Activated gamma-delta T cell treated with anti-CD3 and anti-CD28 coated beads, Interleukin-2, amount 50 U/mL, for 16 hours (primary cell): Measurements from ENCODE around the gene CEP164.

Source experiments
- DNase-seq: peaks from one replicate; pipeline ENCODE4 v3.0.0-alpha.2; 2020; ENCODE audit warnings: low read depth

Gene CEP164

DNA sequence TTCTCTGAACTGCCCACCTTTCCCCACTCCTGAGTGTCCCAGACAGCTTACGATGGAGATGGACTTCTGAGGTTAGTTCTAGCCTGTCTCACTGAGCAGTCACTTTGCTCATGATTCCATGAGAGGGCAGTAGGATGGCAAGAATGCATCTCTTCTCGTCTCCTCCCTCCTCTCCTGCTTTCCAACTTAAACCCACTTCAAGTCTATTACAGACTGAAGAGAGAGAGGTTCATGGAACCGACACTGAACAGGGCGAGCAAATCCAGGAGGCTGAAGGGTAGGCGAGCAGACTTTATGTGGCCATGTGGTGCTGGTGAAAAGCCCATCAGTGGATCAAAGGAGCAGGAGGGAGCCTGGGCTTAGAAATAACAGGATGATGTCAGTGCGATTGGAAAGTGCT is 38.6 kb downstream of the CEP164 start:
- DNase-seq = no peak

DNA sequence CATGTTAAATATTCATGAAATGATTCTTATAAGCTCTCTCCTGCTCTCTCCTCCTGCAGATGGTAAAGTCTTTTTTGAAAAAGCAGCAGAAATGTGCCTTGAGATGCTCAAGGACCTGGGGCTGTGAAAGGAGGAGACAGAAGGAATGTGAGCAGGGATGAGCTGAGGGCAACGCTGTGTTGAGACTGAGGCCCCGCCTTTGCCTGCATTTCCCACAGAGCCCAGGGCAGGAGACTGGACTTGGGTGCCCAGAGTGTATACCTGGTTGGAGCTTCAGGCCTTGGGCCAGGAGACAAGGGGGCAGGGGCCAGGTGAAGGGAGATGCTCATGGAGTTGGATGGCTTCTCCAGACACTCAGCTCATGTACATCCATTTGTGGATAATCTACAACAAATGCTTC is 39.2 kb downstream of the CEP164 start:
- DNase-seq = no peak

DNA sequence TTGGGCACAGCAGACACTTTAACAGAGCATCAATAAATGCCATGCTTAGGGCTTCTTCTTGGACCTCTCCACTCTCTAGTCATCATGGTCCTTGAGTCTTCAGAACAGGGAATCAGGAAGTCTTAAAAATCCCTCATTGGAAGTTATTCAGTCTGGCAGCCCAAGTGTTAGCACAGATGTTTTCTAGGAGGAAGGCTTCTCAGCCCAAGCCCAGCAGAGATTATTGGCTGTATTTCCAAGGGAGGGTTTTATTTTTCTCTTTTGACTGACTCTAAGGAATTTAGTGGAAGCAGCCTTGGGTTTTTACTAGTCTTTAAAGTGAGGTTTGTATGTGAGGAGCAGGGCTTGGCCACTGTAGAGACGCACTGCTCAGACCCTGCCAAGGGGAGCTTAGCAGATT is 41.9 kb downstream of the CEP164 start:
- DNase-seq = no peak

DNA sequence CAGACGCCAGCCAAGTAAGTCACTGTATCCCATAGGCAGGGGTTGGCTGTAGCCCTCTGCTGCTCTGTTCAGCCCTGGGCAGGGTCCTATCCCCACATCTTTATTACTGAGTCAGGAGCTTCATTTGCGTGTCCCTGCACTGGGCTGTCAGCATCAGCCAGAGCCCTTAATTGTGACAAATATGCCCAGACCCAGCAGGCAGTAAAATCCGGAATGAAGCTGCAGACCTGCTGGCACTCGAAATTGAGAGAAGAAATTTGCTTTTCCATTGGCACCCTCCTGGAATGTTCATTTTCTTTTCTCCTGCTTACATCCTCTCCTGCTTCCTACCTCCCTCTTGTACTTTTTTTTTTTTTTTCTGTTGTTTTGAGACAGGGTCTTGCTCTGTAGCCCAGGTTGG is 43.8 kb downstream of the CEP164 start:
- no peak for DNase-seq

DNA sequence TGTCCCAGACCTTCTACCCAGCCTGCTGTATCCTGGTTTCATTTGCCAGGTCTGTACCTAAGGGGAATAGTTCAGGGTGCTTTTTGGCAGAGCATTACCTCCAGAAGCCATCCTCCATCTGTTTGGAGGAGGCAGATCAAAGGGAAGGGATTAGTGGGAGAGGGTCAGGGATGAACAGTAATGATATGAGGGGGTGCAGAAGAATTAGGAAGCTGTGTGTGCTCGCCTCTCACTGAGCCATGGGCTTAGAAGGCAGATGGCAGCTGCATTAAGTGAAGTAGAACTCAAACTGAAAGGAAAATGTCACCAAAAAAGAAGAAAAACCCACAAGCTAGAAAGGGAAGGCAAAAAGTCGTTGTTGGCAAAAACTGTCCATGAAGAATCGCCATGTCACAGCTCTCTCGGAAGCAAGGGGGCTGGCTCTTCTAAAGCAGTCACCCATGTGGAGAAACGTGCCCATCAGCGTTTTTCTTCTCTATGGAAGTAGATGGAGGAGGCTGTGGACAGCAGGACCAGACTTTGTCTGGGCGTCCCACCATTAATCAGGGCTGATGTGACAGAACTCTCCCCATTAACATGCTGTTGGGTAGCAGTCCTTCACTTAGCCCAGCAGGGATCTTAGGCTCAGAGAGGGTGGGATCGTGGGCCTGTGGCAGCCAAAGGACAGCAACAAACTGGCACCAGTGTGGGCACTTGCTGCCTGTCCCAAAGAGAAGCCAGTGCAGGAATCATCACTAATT is 46.8 kb downstream of the CEP164 start:
- DNase-seq = no peak

DNA sequence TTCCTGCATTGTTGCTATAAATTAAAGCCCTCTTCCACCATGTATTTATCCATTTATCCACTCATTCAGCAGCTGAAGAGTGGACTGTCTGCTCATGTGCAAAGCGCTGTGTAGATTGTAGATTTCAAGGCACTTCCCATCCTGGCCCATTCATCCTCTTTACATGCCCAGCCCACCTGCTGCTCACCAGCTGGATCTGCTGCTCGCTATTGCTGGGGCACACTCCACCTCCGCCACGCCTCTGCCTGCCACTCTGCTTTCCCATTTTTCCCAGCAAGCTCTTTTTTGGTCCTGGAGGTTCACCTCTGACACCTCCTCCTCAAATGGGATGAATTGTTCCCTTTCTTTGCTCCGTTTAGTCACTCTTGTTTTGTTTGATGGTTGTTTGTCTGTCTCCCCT is 48.3 kb downstream of the CEP164 start:
- DNase-seq = no peak

DNA sequence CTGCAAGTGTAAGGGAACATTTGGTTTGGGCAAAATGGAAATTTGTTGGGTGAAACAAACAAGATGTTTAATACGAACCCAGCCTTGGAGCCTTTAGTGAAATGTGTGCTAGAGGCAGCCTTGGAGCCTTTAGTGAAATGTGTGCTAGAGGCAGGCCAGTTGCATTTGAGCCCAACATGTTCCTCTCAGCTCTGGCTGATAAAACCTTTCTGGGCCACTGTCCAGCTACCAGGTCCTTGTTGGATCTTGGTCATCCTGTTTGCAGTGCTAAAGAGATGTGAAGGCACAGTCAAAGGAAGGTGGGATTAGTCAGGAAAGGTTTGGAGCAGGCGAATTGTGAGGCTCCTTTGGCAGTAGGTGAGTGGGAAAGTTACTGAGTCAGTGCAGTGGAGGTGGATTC is 48.9 kb downstream of the CEP164 start:
- no peak for DNase-seq

DNA sequence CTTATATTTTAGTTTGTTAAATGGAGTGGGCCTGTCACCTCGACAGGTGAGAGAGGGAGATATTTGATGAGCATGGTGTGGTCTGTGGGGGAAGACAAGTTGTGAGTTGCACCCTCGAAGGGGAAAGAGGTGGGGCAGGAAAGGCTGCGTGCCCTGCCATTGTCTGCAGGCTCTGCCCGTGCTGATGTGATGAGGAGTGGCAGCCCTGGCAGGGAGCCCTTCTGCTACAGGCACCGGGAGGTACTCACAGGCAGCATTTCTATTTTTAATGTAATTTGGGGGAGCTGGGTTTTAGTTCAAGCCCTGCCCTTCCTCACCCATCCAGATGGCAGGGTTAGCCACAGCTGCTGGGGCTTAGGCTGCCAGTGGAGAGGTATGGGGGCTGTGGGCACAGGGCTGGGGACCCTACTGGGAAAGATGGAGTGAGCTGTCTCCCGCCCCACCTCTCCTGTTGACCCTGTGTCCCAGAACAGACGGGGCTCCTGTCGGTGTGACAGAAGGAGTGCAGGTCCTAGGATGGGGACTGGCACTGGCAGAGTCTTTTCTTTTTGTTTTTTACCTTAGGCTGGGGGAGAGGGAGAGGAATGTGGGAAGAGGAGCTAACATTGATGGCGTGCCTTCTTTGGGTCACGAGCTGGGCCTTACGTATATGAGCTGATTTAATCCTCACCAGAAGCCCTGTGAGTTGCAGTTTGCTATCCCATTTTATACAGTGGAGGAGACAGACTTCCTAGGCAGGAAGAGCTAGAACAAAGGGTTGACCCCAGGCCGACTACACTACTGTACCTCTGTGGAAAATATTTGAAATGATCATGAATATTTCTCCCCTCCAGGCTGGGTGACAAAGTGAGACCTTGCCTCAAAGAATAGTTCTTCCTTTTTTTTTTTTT is 51.6 kb downstream of the CEP164 start:
- DNase-seq = no peak

DNA sequence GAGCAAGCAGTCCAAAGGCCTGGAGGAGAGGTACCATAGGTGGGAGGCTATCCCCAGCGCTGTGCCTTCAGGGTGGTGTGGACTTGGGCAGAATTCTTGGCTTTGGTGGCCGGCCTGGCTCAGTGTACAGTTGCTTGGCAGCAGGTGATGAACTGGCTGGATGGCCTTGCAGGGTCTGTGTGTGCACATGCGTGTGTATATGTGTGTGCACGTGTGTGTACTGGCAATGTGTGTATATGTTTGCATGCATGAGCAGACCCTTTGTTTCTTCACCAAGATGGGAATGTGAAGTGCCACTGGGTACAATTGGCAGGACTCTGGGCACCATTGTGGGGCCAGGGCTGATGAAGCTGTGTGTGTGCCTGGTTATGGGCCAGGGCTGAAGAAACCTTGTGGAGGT is 53.0 kb downstream of the CEP164 start:
- no peak for DNase-seq

DNA sequence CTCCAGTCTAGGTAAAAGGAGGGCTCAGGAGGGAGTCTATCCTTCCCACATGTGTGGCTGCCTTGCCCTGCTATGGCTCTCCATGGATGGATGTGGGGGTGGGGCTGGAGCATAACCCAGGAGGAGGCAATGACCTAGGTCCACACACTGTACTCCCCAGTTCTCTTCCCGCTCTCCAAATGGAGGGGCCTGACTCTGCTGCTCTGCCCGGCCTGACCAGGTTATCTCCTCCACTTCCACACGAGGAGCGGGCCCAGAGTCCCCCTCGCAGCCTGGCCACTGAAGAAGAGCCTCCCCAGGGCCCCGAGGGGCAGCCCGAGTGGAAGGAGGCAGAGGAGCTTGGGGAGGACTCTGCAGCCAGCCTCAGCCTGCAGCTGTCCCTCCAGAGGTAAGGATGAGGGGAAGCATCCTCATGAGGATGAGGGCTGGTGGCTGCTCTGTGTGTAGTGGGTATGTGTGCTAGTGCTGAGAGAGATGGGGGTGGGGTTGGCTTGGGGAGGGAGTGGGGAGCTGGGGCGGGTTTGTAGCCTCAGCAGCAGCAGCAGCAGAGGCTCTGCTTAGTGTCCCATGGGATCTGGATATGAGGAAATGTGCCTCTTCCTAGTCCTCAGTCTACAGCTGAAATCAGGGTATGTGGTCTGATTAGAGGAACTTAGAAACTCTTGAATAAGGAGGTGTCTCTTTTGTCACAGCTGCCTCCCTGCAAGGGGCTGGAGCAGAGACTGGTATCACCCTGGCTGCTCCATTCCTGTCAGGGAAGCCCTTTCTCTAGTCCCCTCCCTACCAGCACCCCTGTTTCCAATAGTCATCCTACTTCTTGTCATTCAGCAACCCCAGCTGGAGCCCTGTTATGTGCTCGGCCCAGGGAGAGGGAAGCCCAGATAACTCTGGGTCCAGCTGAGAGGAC is 54.1 kb downstream of the CEP164 start:
- DNase-seq = no peak

DNA sequence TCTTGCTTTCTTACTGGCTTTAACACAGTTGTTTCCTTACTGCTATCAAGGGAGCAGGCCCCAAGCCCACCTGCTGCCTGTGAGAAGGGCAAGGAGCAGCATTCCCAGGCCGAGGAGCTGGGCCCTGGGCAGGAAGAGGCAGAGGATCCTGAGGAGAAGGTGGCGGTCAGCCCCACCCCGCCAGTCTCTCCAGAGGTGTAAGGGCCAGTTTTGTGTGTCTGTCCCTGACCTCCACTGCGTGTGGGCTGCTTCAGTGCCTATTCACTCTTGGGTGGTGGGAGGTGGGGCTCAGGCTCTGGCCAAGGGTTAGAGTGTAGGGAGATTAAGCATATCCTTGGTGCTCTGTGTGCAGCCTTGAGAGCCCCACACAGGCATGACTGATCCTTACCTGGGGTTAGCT is 55.1 kb downstream of the CEP164 start:
- DNase-seq = no peak

DNA sequence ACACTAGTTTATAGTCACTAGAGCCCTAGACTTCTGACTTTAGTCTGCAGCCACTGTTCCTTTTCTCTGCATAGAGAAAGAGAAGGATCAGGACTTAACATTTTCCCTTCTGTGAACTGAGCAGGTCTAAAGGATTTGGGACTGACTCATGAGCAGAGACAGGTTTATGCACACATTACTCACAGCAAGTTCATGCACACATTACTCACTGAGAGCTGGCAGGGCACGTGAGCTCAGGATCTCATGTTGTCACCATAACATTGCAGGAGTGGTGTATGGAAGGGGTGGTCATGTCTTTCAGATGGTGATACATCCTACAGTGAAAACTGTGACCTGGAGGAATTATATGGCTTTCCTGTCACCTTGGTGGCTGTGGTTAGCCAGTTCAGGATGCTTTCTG is 56.4 kb downstream of the CEP164 start:
- no peak for DNase-seq

DNA sequence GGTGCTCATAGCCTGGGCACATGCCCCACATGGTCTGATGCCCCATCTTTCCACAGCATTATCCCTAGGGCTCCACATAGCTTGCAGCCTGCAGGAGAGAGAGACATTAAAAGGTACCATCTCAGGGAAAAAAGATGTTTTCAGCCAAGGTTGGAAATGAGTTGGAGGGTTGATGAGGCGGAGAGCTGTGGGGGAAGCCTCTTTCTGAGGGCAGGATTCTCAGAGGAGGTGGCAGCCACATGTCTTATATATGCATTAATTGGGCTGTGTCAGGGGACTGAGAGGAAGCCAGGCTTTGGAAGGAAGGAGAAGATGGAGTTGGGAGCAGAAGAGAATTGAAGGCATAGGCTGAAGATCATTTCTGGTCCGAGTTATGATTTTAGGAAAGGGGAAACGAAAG is 57.8 kb downstream of the CEP164 start:
- no peak for DNase-seq

DNA sequence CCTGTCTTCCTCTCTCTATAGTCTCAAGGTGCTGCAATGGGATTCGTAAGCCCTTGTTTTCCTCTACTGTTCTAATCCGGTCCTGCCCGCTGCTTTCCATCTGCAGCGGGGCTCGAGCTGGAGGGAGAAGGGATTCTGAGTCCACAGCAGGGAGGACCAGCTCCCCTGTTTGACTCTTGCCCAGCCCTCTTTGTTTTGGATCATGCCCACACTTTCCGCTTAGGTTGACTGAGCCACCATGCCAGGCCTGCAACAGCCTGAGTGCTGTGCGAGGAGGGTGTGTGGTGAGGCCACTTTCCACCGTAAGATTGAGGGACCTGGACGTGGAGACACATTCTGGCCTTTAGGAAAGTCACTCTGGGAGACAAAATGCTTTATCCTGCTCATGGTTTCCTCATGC is 58.3 kb downstream of the CEP164 start:
- DNase-seq = no peak

DNA sequence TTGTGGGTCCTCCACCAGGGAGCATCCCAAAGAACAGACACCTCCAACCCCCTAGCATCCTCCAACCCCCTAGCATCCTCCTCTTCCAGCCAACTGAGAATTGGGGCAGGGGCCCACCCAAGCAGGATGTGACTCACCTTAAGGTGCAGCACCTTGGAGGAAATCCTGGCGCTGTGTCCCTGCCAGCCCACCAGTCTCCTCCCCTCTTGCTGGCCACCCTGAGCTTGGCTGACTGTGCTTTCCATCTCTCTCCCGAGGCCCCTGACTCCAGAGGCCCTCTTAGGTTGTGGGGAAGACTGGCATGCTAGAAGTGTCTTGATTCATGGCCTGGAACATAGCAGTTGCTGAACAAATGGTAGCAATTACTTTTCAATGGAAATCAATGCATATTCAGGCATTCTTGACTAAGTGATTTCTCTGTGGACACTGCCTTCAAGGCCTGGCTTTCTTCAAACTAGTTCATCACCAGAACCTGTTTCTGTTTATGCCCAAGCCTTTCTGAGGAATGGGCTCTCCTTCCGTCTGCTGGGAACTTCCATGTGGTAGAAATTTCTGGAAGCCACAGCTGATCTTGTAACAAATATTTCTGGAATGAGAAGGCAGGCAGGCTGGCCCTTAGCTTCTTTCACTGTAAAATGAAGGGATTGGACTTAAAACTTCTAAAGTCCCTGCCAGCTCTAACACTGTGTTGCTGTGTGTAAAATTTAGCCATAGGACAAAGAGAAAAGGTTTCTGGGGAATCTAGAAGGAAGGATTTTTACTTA is 60.5 kb downstream of the CEP164 start:
- DNase-seq = no peak

DNA sequence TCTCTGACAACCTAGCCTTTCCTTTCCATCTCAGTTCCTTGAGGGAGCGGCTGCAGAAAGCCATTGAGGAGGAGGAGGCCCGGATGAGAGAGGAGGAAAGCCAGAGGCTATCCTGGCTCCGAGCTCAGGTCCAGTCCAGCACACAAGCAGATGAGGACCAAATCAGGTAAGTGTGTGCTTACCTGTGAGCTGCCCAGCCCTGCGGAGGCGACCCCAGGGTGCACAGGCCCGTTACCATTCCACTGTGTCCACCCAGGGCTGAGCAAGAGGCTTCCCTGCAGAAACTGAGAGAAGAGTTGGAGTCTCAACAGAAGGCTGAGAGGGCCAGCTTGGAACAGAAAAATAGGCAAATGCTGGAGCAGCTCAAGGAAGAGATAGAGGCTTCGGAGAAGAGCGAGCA is 63.1 kb downstream of the CEP164 start:
- DNase-seq = no peak

DNA sequence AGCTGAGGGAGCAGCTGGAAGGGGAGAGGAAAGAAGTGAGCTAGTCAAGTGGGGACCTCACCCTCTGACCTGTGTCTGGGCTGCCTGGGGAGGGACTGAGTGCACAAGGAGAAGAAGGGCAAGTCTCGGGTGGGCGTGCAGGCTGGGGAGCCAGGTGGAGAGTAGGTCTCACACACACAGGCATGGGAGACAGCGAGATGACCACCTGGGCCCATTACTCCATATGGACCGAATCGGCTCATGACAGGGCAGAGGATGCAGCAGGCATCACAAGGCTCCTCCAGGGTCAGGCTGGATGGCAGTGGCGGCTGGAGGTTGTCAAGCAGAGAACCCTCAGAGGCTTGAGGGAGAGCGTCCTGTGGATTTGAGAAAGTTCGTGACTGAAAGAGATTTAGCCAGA is 63.5 kb downstream of the CEP164 start:
- no peak for DNase-seq

DNA sequence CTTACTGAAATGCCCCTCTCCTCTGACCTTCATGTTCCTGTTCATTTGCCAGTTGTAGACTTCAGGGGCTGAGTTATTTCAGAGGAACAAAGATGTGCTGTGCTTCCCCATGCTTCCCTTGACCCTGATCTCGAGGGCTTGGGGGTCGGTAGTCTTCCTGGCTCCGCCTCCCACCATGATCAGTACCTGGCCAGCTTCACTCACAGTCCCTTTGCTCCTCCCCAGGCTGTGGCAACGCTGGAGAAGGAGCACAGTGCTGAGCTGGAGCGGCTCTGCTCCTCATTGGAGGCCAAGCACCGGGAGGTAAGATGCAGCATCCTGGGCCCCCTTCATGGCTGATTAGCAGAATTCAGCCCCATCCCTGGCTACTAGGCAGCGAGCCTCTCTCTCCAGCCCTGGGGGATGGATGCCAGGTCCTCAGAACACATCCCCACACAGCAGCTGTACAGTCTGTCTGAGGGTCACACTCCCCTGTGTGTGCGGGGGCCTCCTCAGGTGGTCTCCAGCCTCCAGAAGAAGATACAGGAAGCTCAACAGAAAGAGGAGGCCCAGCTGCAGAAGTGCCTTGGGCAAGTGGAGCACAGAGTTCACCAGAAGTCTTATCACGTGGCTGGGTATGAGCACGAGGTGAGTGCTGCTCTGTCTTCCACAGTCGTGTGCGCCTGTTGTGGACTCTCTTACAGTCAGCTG is 64.5 kb downstream of the CEP164 start:
- DNase-seq = no peak

DNA sequence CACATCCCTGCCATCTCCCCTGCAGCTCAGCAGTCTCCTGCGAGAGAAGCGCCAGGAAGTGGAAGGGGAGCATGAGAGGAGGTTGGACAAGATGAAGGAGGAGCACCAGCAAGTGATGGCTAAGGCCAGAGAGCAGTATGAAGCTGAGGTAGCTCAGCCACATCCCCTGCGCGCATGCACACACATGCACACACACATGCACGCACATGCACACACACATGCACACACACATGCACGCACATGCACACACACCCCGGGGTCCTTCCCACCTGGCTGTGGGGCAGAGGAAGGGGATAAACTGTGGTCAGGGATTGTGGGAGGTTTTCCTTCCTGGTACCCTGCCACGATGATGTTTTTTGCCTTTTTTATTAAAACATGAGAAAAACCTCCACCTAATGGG is 65.3 kb downstream of the CEP164 start:
- no peak for DNase-seq

DNA sequence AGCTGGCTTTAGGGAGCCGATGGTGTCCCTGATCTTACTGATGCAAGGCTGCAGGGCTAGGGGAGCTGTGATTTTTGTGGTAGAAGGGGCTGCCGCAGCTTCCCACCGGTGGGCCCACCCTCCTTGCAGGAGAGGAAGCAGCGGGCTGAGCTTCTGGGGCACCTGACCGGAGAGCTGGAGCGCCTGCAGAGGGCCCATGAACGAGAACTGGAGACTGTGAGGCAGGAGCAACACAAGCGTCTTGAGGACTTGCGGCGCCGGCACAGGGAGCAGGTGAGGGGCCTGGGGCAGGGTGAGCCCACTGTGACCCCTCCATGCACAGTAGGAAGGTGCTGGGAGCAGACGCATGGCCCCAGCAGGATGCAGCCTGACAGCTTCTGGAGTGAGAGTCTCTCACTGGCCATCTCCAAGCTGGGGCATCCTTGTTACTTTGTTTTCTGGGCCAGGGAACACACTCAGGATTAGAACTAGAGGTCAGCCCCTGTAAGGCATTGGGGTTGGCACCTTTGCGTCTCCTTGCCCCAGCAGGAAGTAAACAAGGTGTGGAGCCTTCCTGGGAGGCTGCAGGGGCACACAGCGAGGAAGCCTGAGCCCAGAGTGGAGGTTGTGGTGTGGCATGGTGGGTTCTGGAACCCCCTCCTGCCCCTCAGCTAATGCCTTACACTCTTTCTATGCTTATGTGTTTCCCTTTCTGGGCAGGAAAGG is 66.7 kb downstream of the CEP164 start:
- DNase-seq = no peak

DNA sequence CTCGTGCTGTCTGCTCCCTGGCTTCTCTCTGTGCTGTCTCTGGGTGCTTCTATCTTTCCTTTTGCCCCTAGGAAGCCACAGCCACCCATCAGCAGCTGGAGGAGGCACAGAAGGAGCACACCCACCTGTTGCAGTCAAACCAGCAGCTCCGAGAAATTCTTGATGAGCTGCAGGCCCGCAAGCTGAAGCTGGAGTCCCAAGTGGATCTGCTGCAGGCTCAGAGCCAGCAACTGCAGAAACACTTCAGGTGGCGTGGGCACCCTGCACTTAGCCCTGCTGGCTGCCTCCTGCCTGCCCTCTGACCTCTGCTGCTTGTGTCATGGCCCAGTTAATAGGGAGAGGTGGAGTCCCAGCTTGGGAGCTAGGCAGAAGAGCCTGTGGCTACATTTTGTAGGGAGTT is 67.8 kb downstream of the CEP164 start:
- no peak for DNase-seq
